GM12875 (cell line): ENCODE data around the gene CAMK1D.
"Not testable (repeated sequence)": the region's sequence is repeated elsewhere in the genome, so short reads cannot be mapped to it uniquely, and the experiment has no call there.

ENCODE experiments used
- H3K4me3 ChIP-seq: one replicate; pipeline ENCODE4 v1.5.1; 2011; ENCODE audit warnings: low read depth, low read length, control low read depth
- CTCF ChIP-seq: IDR thresholded peaks from 2 replicates; pipeline ENCODE4 v1.5.1; 2011; ENCODE audit warnings: low read depth, mild to moderate bottlenecking, control low read depth, inconsistent platforms, low read length, moderate library complexity, borderline replicate concordance; ENCODE audit not compliant: insufficient read depth

The CAMK1D gene

GRCh38 chr10:12848439-12849173 lies 499.3 kb downstream of the CAMK1D start:
- no peak for TF ChIP-seq CTCF
- H3K4me3 ChIP-seq = no peak overlapping the region

- no peak for TF ChIP-seq CTCF
- no peak overlapping the region for H3K4me3 ChIP-seq
Observed at GRCh38 chr10:12849319-12850181, 500.2 kb downstream of the CAMK1D start.

GRCh38 chr10:12852687-12853086 lies 503.3 kb downstream of the CAMK1D start:
- TF ChIP-seq CTCF = no peak
- H3K4me3 ChIP-seq = no peak overlapping the region

- no peak for TF ChIP-seq CTCF
- no peak overlapping the region for H3K4me3 ChIP-seq
Observed at GRCh38 chr10:12854988-12855387, 505.6 kb downstream of the CAMK1D start.

GRCh38 chr10:12862459-12862858 lies 513.1 kb downstream of the CAMK1D start:
- TF ChIP-seq CTCF = no peak
- H3K4me3 ChIP-seq = no peak overlapping the region

GRCh38 chr10:12865515-12865914 lies 516.2 kb downstream of the CAMK1D start:
- H3K4me3 ChIP-seq = not testable (repeated sequence)

- no peak overlapping the region for H3K4me3 ChIP-seq
- TF ChIP-seq CTCF = no peak
Observed at GRCh38 chr10:12868229-12868628, 518.9 kb downstream of the CAMK1D start.
